ENCODE results near the gene ACVR2A.

Gene ACVR2A

DNA sequence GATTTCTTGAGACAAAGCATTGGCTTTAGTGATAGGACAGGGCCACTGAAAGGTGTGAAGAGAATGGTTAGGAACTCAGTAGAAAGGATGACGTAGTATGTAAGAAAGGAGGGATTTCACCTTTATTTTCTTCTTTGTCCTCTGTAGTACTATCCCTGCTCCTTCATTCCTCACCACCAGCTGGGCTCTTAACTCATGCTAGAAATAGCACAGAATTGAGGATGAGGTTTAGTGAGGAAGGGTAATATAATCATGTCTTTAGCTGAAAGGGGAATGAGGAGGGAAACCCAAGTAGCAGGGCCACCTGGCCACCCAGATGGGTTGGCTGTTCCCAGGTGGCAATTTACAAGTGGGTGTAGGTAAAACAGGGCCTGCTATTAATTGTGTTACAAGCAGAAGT, 15.2 kb downstream of the ACVR2A start:
- peak overlapping the region; percentile 50; the same call in 1 of the 2 replicates for H3K9ac ChIP-seq (ENCODE audit: low read depth, low read length)
- peaks cover 42% of the 10 kb centered on the region for H3K4me1 ChIP-seq (ENCODE audit: insufficient read depth, low read length)
- no peak overlapping the region for H3K4me3 ChIP-seq (ENCODE audit: low read length)
- H3K9me3 ChIP-seq (ENCODE audit: insufficient read depth, low read depth, low read length) = no peaks in the 10 kb centered on the region
- no peak overlapping the region for H3K27ac ChIP-seq (ENCODE audit: low read length)
- no peaks in the 10 kb centered on the region for H3K36me3 ChIP-seq (ENCODE audit: insufficient read depth, low read depth, low read length)
- H3K27me3 ChIP-seq (ENCODE audit: insufficient read depth, low read length) = no peaks in the 10 kb centered on the region

DNA sequence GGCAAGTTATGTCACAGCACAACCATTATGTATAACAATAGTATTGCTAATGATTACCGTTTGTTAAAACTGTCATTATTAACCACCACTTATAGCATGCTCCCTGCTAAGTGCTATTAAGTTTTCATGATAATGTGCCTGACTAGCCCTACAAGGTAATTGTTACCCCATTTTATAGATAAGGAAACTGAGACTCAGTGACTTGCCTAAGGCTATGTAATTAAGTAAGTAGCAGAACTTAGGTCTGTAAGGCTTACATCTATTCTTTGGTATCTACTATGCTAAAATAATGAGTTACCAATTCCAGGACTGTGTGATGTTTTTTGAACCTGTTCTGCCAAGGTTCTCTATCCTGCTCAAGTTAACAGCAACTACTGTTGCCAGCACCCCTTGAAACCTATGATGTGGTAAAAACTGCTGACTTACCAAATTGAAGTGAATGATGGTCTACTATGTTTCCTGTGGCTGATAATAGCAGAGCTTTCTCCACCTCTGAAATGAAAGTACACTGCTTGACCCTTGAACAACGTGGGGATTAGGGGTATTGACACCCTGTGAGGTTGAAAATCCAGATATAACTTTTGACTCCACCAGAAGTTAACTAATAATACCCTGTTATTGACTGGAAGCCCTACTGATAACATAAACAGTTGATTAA, 18.2 kb downstream of the ACVR2A start:
- no peak overlapping the region for H3K4me3 ChIP-seq (ENCODE audit: low read length)
- no peaks in the 10 kb centered on the region for H3K9me3 ChIP-seq (ENCODE audit: insufficient read depth, low read depth, low read length)
- no peaks in the 10 kb centered on the region for H3K36me3 ChIP-seq (ENCODE audit: insufficient read depth, low read depth, low read length)
- H3K4me1 ChIP-seq (ENCODE audit: insufficient read depth, low read length) = peaks cover 40% of the 10 kb centered on the region
- H3K27me3 ChIP-seq (ENCODE audit: insufficient read depth, low read length) = no peaks in the 10 kb centered on the region
- H3K27ac ChIP-seq (ENCODE audit: low read length) = no peak overlapping the region
- H3K9ac ChIP-seq (ENCODE audit: low read depth, low read length) = no peak overlapping the region

DNA sequence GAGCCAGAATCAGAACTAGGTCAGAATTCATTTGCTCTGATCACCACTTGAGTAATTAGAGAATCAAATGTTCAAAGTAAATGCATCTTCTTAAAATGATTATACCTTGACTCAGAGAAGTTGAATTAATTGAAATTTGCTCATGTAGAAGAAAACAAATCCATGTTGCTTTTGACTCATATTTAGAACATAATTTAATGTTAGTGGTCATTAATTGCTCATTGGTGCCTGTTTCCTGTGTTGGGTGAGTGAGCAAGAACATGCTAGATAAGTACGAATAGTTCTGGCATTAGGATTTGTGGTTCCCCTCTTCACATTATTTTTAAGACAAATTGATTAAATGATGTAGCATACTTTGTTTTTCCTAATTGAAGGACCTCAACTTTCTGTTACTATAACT, 19.0 kb downstream of the ACVR2A start:
- H3K27ac ChIP-seq (ENCODE audit: low read length) = no peak overlapping the region
- H3K9me3 ChIP-seq (ENCODE audit: insufficient read depth, low read depth, low read length) = no peaks in the 10 kb centered on the region
- peaks cover 32% of the 10 kb centered on the region for H3K4me1 ChIP-seq (ENCODE audit: insufficient read depth, low read length)
- no peaks in the 10 kb centered on the region for H3K36me3 ChIP-seq (ENCODE audit: insufficient read depth, low read depth, low read length)
- no peaks in the 10 kb centered on the region for H3K27me3 ChIP-seq (ENCODE audit: insufficient read depth, low read length)
- H3K4me3 ChIP-seq (ENCODE audit: low read length) = no peak overlapping the region
- no peak overlapping the region for H3K9ac ChIP-seq (ENCODE audit: low read depth, low read length)

DNA sequence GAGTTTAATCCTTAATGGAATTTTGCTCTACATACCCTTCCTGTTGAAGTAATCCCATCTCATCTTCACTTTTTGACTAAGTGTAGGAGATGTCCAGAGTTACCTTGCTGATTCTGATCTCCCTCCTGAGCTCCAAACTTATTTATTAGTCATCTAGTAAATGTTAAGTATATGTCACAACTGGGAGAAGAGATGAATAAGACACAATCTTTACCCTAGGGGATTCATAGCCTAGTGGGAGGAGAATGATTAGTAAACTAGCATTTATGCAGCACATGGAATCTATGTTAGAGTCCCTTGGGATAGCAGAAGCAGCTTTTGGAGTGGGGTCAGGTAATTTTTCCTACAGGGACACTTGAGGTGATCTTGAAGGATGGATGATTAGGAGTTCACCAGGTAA, 20.7 kb downstream of the ACVR2A start:
- Histone ChIP-seq H3K9ac (ENCODE audit: low read depth, low read length) (no peak overlapping the region), H3K36me3 (ENCODE audit: insufficient read depth, low read depth, low read length) (no peaks in the 10 kb centered on the region), H3K4me1 (ENCODE audit: insufficient read depth, low read length) (peaks cover 18% of the 10 kb centered on the region), H3K9me3 (ENCODE audit: insufficient read depth, low read depth, low read length) (no peaks in the 10 kb centered on the region), H3K27me3 (ENCODE audit: insufficient read depth, low read length) (no peaks in the 10 kb centered on the region), H3K4me3 (ENCODE audit: low read length) (no peak overlapping the region), H3K27ac (ENCODE audit: low read length) (no peak overlapping the region)

DNA sequence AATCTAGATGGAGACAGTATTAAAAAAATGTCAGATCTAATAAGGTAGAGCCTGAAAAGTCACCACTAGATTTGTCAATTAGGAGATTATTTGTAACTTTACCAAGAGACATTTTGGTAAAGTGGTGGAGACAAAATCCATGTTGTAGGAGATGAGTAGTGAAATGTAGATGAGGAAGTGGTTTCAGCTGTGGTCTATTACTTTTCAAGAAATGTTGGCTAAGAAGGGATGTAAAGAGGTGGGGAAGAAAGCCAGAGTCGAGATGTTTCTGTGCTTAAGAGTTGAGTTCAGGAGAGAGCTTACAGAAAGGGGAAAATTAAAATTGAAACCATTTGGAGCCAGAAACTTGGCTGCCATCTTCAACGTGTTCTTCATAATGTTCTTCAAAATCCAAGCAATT, 22.2 kb downstream of the ACVR2A start:
- Histone ChIP-seq H3K27me3 (ENCODE audit: insufficient read depth, low read length) (no peaks in the 10 kb centered on the region), H3K36me3 (ENCODE audit: insufficient read depth, low read depth, low read length) (no peaks in the 10 kb centered on the region), H3K9me3 (ENCODE audit: insufficient read depth, low read depth, low read length) (no peaks in the 10 kb centered on the region), H3K9ac (ENCODE audit: low read depth, low read length) (no peak overlapping the region), H3K4me3 (ENCODE audit: low read length) (no peak overlapping the region), H3K4me1 (ENCODE audit: insufficient read depth, low read length) (peaks cover 11% of the 10 kb centered on the region; the same call in 1 of the 2 replicates), H3K27ac (ENCODE audit: low read length) (no peak overlapping the region)

DNA sequence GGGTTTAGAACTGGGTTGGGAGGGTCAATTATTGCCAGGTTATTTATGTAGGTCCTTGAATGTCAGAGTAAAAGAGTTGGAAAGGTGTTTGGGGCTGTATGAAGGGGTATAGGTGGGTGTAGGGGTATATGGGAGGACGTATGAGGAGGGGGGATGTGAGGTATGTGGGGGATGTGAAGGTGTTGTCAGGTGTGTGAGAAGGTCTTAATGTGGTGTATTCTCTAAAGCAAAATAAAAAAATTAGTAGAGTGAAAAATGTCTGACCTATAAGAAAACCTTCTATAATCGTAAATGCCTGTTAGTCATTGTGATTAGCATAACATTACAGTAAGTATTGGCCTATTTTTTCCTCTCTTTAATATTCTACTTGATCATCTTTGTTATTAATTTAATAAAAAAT, 25.1 kb downstream of the ACVR2A start:
- Histone ChIP-seq H3K4me3 (ENCODE audit: low read length) (no peak overlapping the region), H3K9ac (ENCODE audit: low read depth, low read length) (no peak overlapping the region; the same call in 1 of the 2 replicates), H3K36me3 (ENCODE audit: insufficient read depth, low read depth, low read length) (no peaks in the 10 kb centered on the region), H3K4me1 (ENCODE audit: insufficient read depth, low read length) (peaks cover 6% of the 10 kb centered on the region; the same call in 1 of the 2 replicates), H3K27ac (ENCODE audit: low read length) (no peak overlapping the region), H3K9me3 (ENCODE audit: insufficient read depth, low read depth, low read length) (no peaks in the 10 kb centered on the region), H3K27me3 (ENCODE audit: insufficient read depth, low read length) (no peaks in the 10 kb centered on the region)

DNA sequence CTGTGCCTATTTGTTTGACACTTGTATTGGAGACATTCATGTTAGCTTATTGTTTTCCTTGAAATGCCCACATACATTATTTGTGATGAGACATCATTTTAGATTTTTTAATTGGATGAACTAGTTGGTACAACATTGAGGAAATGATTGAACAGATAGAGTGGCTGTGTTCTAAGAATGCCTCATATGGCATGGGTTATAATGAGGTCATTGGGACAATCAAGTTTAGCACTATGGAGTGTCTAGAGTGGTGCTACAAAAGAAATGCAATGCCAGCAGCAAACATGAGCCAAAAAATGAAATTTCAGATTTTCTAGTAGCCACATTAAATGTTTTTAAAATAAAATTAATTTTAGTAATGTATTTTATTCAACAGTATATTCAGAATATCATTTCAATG, 28.1 kb downstream of the ACVR2A start:
- H3K9ac ChIP-seq (ENCODE audit: low read depth, low read length) = no peak overlapping the region
- no peaks in the 10 kb centered on the region for H3K36me3 ChIP-seq (ENCODE audit: insufficient read depth, low read depth, low read length)
- H3K27ac ChIP-seq (ENCODE audit: low read length) = no peak overlapping the region
- peaks cover 20% of the 10 kb centered on the region for H3K4me1 ChIP-seq (ENCODE audit: insufficient read depth, low read length)
- H3K9me3 ChIP-seq (ENCODE audit: insufficient read depth, low read depth, low read length) = no peaks in the 10 kb centered on the region
- no peaks in the 10 kb centered on the region for H3K27me3 ChIP-seq (ENCODE audit: insufficient read depth, low read length)
- no peak overlapping the region for H3K4me3 ChIP-seq (ENCODE audit: low read length)

DNA sequence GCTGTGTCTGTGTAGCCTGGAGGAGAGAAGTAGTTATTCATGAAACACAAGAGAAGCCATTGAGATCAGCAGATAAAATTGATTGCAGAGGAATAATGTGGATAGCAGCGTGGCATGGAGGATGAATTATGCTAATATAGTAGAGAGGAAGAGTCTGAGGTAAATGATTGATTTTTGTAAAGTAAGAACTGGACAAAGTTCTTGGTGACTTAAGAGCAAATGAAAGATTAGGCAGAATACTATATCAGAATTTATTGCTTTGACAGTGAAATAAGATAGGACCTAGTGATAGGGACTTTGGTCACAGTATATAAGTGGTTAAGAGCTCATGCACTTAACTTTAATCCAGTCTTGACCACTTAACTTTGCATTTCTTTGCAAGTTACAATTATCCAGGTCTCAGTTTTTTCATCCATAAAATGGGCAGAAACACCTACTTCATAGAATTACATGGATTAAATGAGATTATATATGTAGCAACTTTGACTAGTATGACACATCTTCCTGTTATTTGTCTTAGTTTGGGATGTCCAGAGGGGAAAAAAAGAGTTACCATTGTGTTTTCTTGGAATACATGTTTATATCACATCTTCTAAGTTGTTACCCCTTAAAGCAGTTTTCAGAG, 29.1 kb downstream of the ACVR2A start:
- Histone ChIP-seq H3K4me3 (ENCODE audit: low read length) (no peak overlapping the region), H3K4me1 (ENCODE audit: insufficient read depth, low read length) (peaks cover 20% of the 10 kb centered on the region), H3K9ac (ENCODE audit: low read depth, low read length) (no peak overlapping the region), H3K27ac (ENCODE audit: low read length) (no peak overlapping the region), H3K27me3 (ENCODE audit: insufficient read depth, low read length) (no peaks in the 10 kb centered on the region), H3K36me3 (ENCODE audit: insufficient read depth, low read depth, low read length) (no peaks in the 10 kb centered on the region), H3K9me3 (ENCODE audit: insufficient read depth, low read depth, low read length) (no peaks in the 10 kb centered on the region)

DNA sequence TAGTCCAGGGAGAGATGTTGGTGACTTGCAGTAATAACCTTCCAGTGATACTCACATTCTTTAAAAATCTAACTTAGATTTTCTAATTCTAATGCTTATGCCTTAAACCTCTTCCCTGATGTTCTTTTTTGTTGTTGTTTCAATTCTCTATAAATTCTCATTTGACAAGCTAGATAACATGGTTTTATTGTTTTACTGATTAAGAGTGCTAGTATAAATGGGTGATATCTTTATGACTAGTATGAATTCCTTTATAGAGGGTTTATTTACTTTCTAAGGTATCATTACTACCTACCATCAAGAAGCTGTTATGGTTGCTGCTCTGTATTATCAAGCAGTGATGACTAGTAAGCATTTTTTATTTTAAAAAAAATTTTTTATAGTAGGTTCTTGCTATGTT, 35.0 kb downstream of the ACVR2A start:
- no peaks in the 10 kb centered on the region for H3K9me3 ChIP-seq (ENCODE audit: insufficient read depth, low read depth, low read length)
- no peaks in the 10 kb centered on the region for H3K36me3 ChIP-seq (ENCODE audit: insufficient read depth, low read depth, low read length)
- H3K4me1 ChIP-seq (ENCODE audit: insufficient read depth, low read length) = peaks cover 23% of the 10 kb centered on the region
- H3K27ac ChIP-seq (ENCODE audit: low read length) = no peak overlapping the region
- no peak overlapping the region for H3K4me3 ChIP-seq (ENCODE audit: low read length)
- H3K27me3 ChIP-seq (ENCODE audit: insufficient read depth, low read length) = no peaks in the 10 kb centered on the region
- H3K9ac ChIP-seq (ENCODE audit: low read depth, low read length) = no peak overlapping the region

DNA sequence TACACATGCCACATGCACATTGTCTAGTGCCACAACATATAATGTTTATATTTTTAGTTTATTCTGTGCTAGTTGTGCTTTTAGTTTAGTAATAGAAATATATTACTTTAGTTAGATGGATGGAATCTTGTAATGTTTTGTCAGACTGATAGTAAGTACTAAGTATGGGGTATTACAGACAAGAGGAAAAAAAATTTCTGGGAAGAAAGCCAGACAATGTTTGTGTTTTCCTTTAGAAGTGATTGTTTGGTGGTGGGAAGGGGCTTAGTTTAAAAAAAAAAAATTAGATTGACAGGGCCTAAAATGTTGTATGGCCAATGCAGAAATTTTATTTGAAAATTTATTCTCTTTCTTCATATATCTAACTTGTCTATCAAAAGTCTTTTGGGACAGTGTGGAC, 37.8 kb downstream of the ACVR2A start:
- no peaks in the 10 kb centered on the region for H3K36me3 ChIP-seq (ENCODE audit: insufficient read depth, low read depth, low read length)

DNA sequence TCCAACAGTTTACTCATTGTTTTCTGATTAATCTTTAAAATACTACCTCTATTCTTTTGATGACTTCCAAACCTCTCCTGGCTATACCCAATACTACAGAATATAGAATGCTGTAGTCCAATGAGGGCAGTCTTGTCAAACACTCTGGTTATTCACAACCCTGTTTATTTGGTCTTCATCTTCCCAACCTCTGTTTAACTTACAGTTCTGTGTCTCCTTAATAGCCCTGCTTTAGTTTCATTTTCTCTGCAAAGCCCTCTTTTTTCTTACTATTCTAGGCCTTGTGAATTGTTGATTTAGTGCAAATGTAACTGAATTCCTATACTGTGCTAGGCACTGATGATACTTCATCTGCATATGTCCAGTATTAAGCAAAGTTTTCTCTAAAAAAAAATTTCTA, 40.0 kb downstream of the ACVR2A start:
- Histone ChIP-seq H3K36me3 (ENCODE audit: insufficient read depth, low read depth, low read length) (no peaks in the 10 kb centered on the region), H3K9ac (ENCODE audit: low read depth, low read length) (no peak overlapping the region), H3K4me1 (ENCODE audit: insufficient read depth, low read length) (peaks cover 13% of the 10 kb centered on the region)

More for the DNA sequence above, 37.8 kb downstream of the ACVR2A start:
- Histone ChIP-seq H3K27ac (ENCODE audit: low read length) (no peak overlapping the region), H3K9ac (ENCODE audit: low read depth, low read length) (no peak overlapping the region), H3K27me3 (ENCODE audit: insufficient read depth, low read length) (no peaks in the 10 kb centered on the region), H3K4me3 (ENCODE audit: low read length) (no peak overlapping the region), H3K4me1 (ENCODE audit: insufficient read depth, low read length) (peaks cover 9% of the 10 kb centered on the region), H3K9me3 (ENCODE audit: insufficient read depth, low read depth, low read length) (no peaks in the 10 kb centered on the region)

DNA sequence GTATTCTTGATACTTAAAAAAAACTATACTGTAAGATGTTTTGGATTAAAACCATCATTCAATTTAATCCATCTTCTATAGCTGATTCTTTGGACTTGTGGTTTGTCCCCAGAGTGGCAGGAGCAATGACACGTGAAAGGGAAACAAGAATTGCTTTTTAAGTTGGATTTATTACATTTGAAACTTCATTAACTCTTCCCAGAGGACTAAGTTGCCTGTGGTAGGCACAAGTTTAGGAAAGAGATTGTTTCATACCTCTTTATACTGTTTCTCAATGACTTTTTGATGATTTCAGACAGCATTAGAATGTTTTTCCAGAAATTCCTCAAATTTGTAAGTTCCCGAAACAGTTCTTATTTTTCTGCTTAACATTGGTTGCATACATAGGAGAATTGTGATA, 41.3 kb downstream of the ACVR2A start:
- Histone ChIP-seq H3K4me1 (ENCODE audit: insufficient read depth, low read length) (peaks cover 11% of the 10 kb centered on the region), H3K9ac (ENCODE audit: low read depth, low read length) (no peak overlapping the region)

More for the DNA sequence above, 40.0 kb downstream of the ACVR2A start:
- no peak overlapping the region for H3K4me3 ChIP-seq (ENCODE audit: low read length)
- H3K9me3 ChIP-seq (ENCODE audit: insufficient read depth, low read depth, low read length) = no peaks in the 10 kb centered on the region
- H3K27me3 ChIP-seq (ENCODE audit: insufficient read depth, low read length) = no peaks in the 10 kb centered on the region
- H3K27ac ChIP-seq (ENCODE audit: low read length) = no peak overlapping the region

More for the DNA sequence above, 41.3 kb downstream of the ACVR2A start:
- Histone ChIP-seq H3K36me3 (ENCODE audit: insufficient read depth, low read depth, low read length) (no peaks in the 10 kb centered on the region), H3K9me3 (ENCODE audit: insufficient read depth, low read depth, low read length) (no peaks in the 10 kb centered on the region), H3K27ac (ENCODE audit: low read length) (no peak overlapping the region), H3K27me3 (ENCODE audit: insufficient read depth, low read length) (no peaks in the 10 kb centered on the region), H3K4me3 (ENCODE audit: low read length) (no peak overlapping the region)
